Glomerular endothelial cell (primary cell): ENCODE results near the gene CPNE1. TPM values are rescaled to one million over a fixed set of nuclear protein-coding genes. Genes with fewer than 3 reads are reported as not detected.

ENCODE experiments used
- total RNA-seq: library from RNA; depleted of rRNA; stranded (reverse); fragments of >200 nt; gene quantifications from 2 replicates; pipeline ENCODE4 v1.2.3, GENCODE V29; 2015

CPNE1 gene
- total RNA-seq, 1 donor from 2014 or later: 149 TPM

Other genes with a start within 250 kb of the CPNE1 start
- gene GDF5, start 226.7 kb downstream of the CPNE1 start, total RNA-seq: 0.53 and 6.1 TPM in 2 replicates
- 31.6 and 32.0 TPM in 2 replicates for gene CEP250, start 209.3 kb downstream of the CPNE1 start, total RNA-seq
- gene C20orf173, start 135.2 kb downstream of the CPNE1 start, total RNA-seq: not detected in 2 replicates
- 170 and 258 TPM in 2 replicates for gene ERGIC3, start 122.8 kb downstream of the CPNE1 start, total RNA-seq
- 5.7 and 9.4 TPM in 2 replicates for gene SPAG4, start 49.1 kb downstream of the CPNE1 start, total RNA-seq
- 33.0 and 47.3 TPM in 2 replicates for gene RBM12, start within 50 bp of the CPNE1 start, total RNA-seq
- gene NFS1, start 34.5 kb upstream of the CPNE1 start, total RNA-seq: 22.3 and 28.3 TPM in 2 replicates
- 333 and 513 TPM in 2 replicates for gene ROMO1, start 34.5 kb upstream of the CPNE1 start, total RNA-seq
- 134 and 187 TPM in 2 replicates for gene RBM39, start 77.4 kb upstream of the CPNE1 start, total RNA-seq
- gene PHF20, start 107.1 kb upstream of the CPNE1 start, total RNA-seq: 46.6 and 47.0 TPM in 2 replicates